Endothelial cell of umbilical vein (primary cell): ENCODE results near the gene CLCN2. TPM values are rescaled to one million over a fixed set of nuclear protein-coding genes. Genes with fewer than 3 reads are reported as not detected.

Source experiments
- BruUV-seq: library from RNA; stranded (reverse); fragments of 400-500 nt; replicated peaks from 2 replicates; lab custom pipeline; 2021; lab: Mats Ljungman, UMichigan
- CTCF ChIA-PET: fragments of 300-600, 350-600 bp; sonication (Branson Sonifier 250); formaldehyde crosslinking; loops from one replicate; lab custom pipeline; 2021; ENCODE audit warnings: antibody characterized with exemption, inconsistent platforms; lab: Charles Lee
- POLR2A ChIA-PET: fragments of 300-600, 350-600 bp; sonication (Branson Sonifier 250); formaldehyde crosslinking; loops from one replicate; lab custom pipeline; 2021; ENCODE audit warnings: antibody characterized with exemption, inconsistent platforms; lab: Charles Lee
- DNase-seq: peaks from one replicate; pipeline ENCODE4 v3.0.0-alpha.2; 2011; ENCODE audit warnings: low read depth, low spot score
- FAIRE-seq: peaks from 2 replicates; lab custom pipeline; 2011; peaks lifted over from hg19 to GRCh38; lab: Jason Lieb, UNC
- H2AFZ ChIP-seq: 2 replicates; pipeline ENCODE4 v1.6.0; 2012; ENCODE audit warnings: low read depth, low read length, control low read depth, inconsistent platforms
- H3K27ac ChIP-seq: 2 replicates; pipeline ENCODE4 v1.5.1; 2011; ENCODE audit warnings: low read depth, mild to moderate bottlenecking, control low read depth, low read length, moderate library complexity; ENCODE audit not compliant: insufficient read depth
- H3K27me3 ChIP-seq, 2 experiments: 2 replicates each; pipeline versions ENCODE4 v1.6.0 to v1.6.1; 2011; ENCODE audit warnings: low read length in 2 of 2, mixed read lengths in 1 of 2; ENCODE audit not compliant: control insufficient read depth in 2 of 2, insufficient read depth in 2 of 2
- H3K36me3 ChIP-seq, 2 experiments: 2 replicates in 1 of 2; 3 replicates in 1 of 2; pipeline ENCODE4 v1.5.1; 2011; ENCODE audit warnings: low read length in 2 of 2, mild to moderate bottlenecking in 1 of 2, moderate library complexity in 1 of 2; ENCODE audit not compliant: control insufficient read depth in 2 of 2, insufficient read depth in 2 of 2; ENCODE audit errors: extremely low read depth in 1 of 2
- H3K4me1 ChIP-seq: 3 replicates; pipeline ENCODE4 v1.5.1; 2011; ENCODE audit warnings: mild to moderate bottlenecking, low read length; ENCODE audit not compliant: control insufficient read depth, insufficient read depth; ENCODE audit errors: extremely low read depth
- H3K4me2 ChIP-seq: 2 replicates; pipeline ENCODE4 v1.6.1; 2011; ENCODE audit warnings: low read length, control low read depth, mixed read lengths; ENCODE audit not compliant: insufficient read depth
- H3K4me3 ChIP-seq, 3 experiments: fragments of 200-600 bp in 1 of 3; sonication (generic), shearing (Covaris generic) in 1 of 3; replicated peaks in 1 of 3; 2 replicates each; pipeline ENCODE4 v1.5.1; 2011 to 2016; ENCODE audit warnings: control low read depth in 3 of 3, low read length in 3 of 3, mild to moderate bottlenecking in 2 of 3, inconsistent platforms in 1 of 3, low read depth in 1 of 3, moderate library complexity in 1 of 3; ENCODE audit not compliant: insufficient read depth in 1 of 3
- H3K79me2 ChIP-seq: 2 replicates; pipeline ENCODE4 v1.6.0; 2012; ENCODE audit warnings: low read length, inconsistent platforms; ENCODE audit not compliant: control insufficient read depth, insufficient read depth
- H3K9ac ChIP-seq: replicated peaks from 2 replicates; pipeline ENCODE3; 2011; ENCODE audit warnings: low read length, control low read depth; ENCODE audit not compliant: insufficient read depth; ENCODE audit errors: extremely low read depth
- H3K9me1 ChIP-seq: replicated peaks from 3 replicates; pipeline ENCODE4 v1.6.0; 2011; ENCODE audit warnings: mild to moderate bottlenecking, low read length; ENCODE audit not compliant: control insufficient read depth, insufficient read depth; ENCODE audit errors: extremely low read depth
- H3K9me3 ChIP-seq: replicated peaks from 2 replicates; pipeline ENCODE4 v1.5.1; 2012; ENCODE audit warnings: low read length, inconsistent platforms; ENCODE audit not compliant: control insufficient read depth, insufficient read depth
- H4K20me1 ChIP-seq: replicated peaks from 2 replicates; pipeline ENCODE3; 2011; ENCODE audit warnings: mild to moderate bottlenecking, low read length; ENCODE audit not compliant: control insufficient read depth, insufficient read depth; ENCODE audit errors: extremely low read depth
- CTCF ChIP-seq, 2 donors: IDR thresholded peaks; 1 replicate in 1 of 2; 2 replicates in 1 of 2; pipeline ENCODE4 v1.5.1; 2011; ENCODE audit warnings: low read length in 2 of 2, mild to moderate bottlenecking in 2 of 2, moderate library complexity in 2 of 2, control low read depth in 1 of 2, inconsistent platforms in 1 of 2, low read depth in 1 of 2; ENCODE audit not compliant: insufficient read depth in 1 of 2; ENCODE audit errors: extremely low read depth in 1 of 2
- EZH2 ChIP-seq: IDR thresholded peaks from 2 replicates; pipeline ENCODE4 v1.6.1; 2012; ENCODE audit warnings: borderline replicate concordance, low read depth, mild to moderate bottlenecking, moderate library complexity, low read length, inconsistent platforms; ENCODE audit not compliant: severe bottlenecking
- FOS ChIP-seq: IDR thresholded peaks from 2 replicates; pipeline ENCODE4 v1.6.1; 2011; ENCODE audit warnings: mild to moderate bottlenecking, low read length, moderate library complexity, borderline replicate concordance; ENCODE audit not compliant: insufficient read depth
- GATA2 ChIP-seq: IDR thresholded peaks from 2 replicates; pipeline ENCODE4 v1.7.0; 2011; ENCODE audit warnings: low read depth, mild to moderate bottlenecking, moderate library complexity, mixed read lengths, low read length; ENCODE audit not compliant: insufficient read length, insufficient read depth
- JUN ChIP-seq: IDR thresholded peaks from 2 replicates; pipeline ENCODE4 v1.6.1; 2011; ENCODE audit warnings: borderline replicate concordance, low read depth; ENCODE audit not compliant: insufficient read length, insufficient read depth
- MAX ChIP-seq: IDR thresholded peaks from 2 replicates; pipeline ENCODE4 v1.6.1; 2011; ENCODE audit not compliant: insufficient read depth, insufficient read length
- MYC ChIP-seq: IDR thresholded peaks from one replicate; pipeline ENCODE4 v1.6.1; 2011; ENCODE audit warnings: mild to moderate bottlenecking, low read depth, low read length
- POLR2A ChIP-seq: IDR thresholded peaks from 2 replicates; pipeline ENCODE4 v1.6.1; 2012; ENCODE audit warnings: low read depth, mild to moderate bottlenecking, control low read depth, low read length
- POLR2AphosphoS5 ChIP-seq: IDR thresholded peaks from 2 replicates; pipeline ENCODE4 v1.6.1; 2012; ENCODE audit warnings: low read depth, mild to moderate bottlenecking, control low read depth, low read length, moderate library complexity; ENCODE audit not compliant: insufficient read depth
- dilution Hi-C: fragments of 300-500 bp; cut with MboI; formaldehyde crosslinking; loops from one replicate; pipeline ENCODE4 v1.15.0; 2019; ENCODE audit warnings: low sequenced_read_pairs; ENCODE audit not compliant: extremely low pct_ligation_motif_present
- intact Hi-C: fragments of 100-400 bp; cut with micrococcal nuclease; formaldehyde crosslinking; loops from one replicate; pipeline ENCODE4 v1.10.0; 2022
- polyA plus RNA-seq, 4 experiments: library from polyadenylated mRNA; depleted of rRNA in 3 of 4; stranded (reverse) in 3 of 4; unstranded in 1 of 4; fragments of >200 nt; gene quantifications; 2 replicates each; pipeline versions ENCODE4 v1.2.1 to v1.2.3, GENCODE V29; 2011 to 2012; ENCODE audit warnings: missing spikeins in 1 of 4
- total RNA-seq: library from RNA; stranded (reverse); gene quantifications from 2 replicates; pipeline ENCODE4 v1.2.3, GENCODE V29; 2021

CLCN2 gene
- total and polyA plus RNA-seq, 2 donors (not counting 3 experiments of a cell fraction or from before 2014, with no cell fraction given), result 3.5 to 6.5 TPM

- H3K27me3 ChIP-seq, result no peaks in the 10 kb centered on the region
- intact Hi-C loops (loop anchor here (10.0 kb wide), 1 partner anchor 1600 kb away; the partner anchor contains the start of gene TRA2B), dilution Hi-C loops (no loop called here)
- peak overlapping the region; percentile 76 for H3K9ac ChIP-seq
- H3K79me2 ChIP-seq, result peaks cover 41% of the 10 kb centered on the region
- no peaks in the 10 kb centered on the region for H3K9me3 ChIP-seq
- peaks cover 20 to 24% of the 10 kb centered on the region in 2 experiments for H3K36me3 ChIP-seq
- CTCF ChIA-PET, result no interaction called here
- POLR2A ChIA-PET, result interaction anchor here (1.0 kb wide), 1 partner anchor 16 kb away, joined by 3 read pairs; no protein-coding TSS in a partner anchor
- no peak overlapping the region for H2AFZ ChIP-seq
- peak; percentile 4 for DNase-seq
- H3K9me1 ChIP-seq, result no peaks in the 10 kb centered on the region
- H3K4me2 ChIP-seq, result no peak overlapping the region
- no peak overlapping the region for H3K4me3 ChIP-seq
- no peak for FAIRE-seq
- H4K20me1 ChIP-seq, result no peaks in the 10 kb centered on the region
- H3K4me1 ChIP-seq, result peaks cover 75% of the 10 kb centered on the region
- no TSS peak for BruUV-seq
- H3K27ac ChIP-seq, result peak overlapping the region; percentile 99
- TF ChIP-seq GATA2 (no peak), POLR2A (no peak), POLR2AphosphoS5 (no peak), EZH2 (no peak), FOS (no peak), CTCF (IDR thresholded peaks at IDR 0.05; ENCODE audit: extremely low read depth in 1 of 2, insufficient read depth in 1 of 2, low read depth in 1 of 2, low read length in 2 of 2) (no peak), MAX (no peak), JUN (no peak), MYC (no peak)
These were observed 26.1 kb downstream of the CLCN2 start for GRCh38 chr3:184335291-184335660.
